GM21360 (cell line): ENCODE data around the gene GARIN5A.
"Not testable (repeated sequence)": the region's sequence is repeated elsewhere in the genome, so short reads cannot be mapped to it uniquely, and the experiment has no call there.

Experiments used
- ATAC-seq: cut with Tn5 transposase; IDR thresholded peaks from one replicate; pipeline ENCODE4 v1.9.1; 2021; ENCODE audit warnings: mild to moderate bottlenecking, moderate library complexity; ENCODE audit not compliant: unreplicated experiment

The GARIN5A gene

GRCh38 chr19:50465986-50466705 is 10.5 kb downstream of the GARIN5A start:
- no peak for ATAC-seq

DNA sequence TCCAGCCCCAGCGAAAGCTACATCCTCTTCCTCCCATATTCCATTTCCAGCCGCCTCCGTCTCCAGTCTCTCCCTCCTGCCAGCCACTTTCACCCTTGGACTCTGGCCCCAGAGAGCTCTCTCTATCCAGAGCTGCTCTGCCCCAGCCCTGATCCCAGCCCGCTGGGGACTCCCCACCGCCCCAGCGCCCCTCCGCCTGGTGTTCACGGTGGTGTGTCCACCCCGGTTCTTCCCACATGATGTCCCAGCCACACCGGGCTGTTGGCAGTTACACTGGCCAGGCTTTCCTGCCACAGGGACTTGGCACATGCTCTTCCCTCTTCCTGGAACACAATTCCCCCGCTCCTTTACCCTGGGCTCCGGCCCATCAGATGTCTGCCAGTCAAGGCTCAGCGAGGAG is 11.6 kb downstream of the GARIN5A start:
- no peak for ATAC-seq

- no peak for ATAC-seq
Observed at GRCh38 chr19:50464348-50464747, 12.3 kb downstream of the GARIN5A start.

GRCh38 chr19:50462970-50463369 is 13.7 kb downstream of the GARIN5A start:
- no peak for ATAC-seq

- no peak for ATAC-seq
Observed at GRCh38 chr19:50461066-50461875, 15.4 kb downstream of the GARIN5A start.

DNA sequence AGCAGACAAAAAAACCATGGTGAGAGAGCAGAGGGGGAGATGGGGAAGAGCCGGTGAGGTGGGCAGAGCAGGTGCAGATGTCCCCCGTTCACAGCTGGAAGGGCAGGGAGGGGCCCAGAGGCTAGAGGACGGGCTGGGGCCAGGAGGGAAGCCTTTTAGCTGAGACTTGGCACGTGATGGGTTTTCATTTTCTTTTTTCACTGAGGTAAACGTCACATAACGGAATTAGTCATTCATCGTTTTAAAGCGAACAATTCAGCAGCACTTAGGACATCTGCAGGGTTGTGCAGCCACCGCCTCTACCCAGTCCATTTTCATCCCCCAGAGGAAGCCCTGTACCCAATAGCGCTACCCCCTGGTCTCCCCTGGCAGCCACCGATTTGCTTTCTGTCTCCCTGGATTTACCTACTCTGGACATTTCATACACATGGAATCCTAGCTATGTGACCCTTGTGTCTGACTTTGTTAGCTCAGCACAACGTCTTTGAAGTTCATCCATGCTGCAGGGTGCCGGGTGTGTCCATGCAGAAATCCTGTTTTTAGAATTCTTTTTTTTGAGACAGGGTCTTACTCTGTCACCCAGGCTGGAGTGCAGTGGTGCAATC is 16.4 kb downstream of the GARIN5A start:
- ATAC-seq = peak; percentile 59

- no peak for ATAC-seq
Observed at GRCh38 chr19:50459638-50460037, 17.0 kb downstream of the GARIN5A start.

DNA sequence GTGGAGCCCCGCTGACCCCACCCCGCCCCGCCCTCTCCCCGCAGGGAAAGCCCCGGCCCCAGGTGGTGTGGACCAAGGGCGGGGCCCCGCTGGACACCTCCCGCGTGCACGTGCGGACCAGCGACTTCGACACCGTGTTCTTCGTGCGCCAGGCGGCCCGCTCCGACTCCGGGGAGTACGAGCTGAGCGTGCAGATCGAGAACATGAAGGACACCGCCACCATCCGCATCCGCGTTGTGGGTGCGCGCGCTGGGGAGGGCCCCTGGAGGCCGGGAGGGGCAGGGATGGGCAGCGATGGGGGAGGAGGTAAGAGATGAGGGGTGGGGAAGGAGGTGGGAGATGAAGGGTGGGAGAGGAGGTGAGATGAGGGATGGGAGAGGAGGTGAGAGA is 17.6 kb downstream of the GARIN5A start:
- ATAC-seq = no peak

DNA sequence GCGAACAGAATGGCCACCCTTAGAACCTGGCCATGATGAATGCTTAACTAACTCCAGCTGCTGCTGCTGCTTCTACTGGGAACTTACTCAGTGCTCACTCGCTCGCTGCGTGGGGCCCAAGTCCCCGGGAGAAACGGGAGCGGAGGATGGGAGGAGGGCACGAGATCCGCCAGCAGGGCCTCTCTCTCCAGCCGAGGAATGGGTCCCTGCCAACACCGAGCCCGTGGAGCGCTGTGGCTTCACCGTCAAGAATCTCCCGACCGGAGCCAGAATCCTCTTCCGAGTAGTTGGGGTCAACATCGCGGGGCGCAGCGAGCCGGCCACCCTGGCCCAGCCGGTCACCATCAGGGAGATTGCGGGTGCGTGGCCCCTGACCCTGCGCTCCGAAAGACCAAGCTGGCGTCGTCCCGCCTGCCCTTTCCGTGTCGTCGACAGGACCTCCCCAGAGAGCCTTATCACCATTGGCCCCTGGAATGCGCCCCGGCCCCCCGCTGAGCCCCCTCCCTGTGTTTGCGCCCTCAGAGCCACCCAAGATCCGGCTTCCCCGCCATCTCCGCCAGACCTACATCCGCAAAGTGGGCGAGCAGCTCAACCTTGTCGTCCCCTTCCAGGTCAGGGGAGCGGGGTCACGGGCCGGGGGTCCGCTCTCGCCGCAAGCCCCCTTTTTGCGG is 18.1 kb downstream of the GARIN5A start:
- ATAC-seq = no peak

GRCh38 chr19:50457300-50457699 is 19.3 kb downstream of the GARIN5A start:
- ATAC-seq = no peak

DNA sequence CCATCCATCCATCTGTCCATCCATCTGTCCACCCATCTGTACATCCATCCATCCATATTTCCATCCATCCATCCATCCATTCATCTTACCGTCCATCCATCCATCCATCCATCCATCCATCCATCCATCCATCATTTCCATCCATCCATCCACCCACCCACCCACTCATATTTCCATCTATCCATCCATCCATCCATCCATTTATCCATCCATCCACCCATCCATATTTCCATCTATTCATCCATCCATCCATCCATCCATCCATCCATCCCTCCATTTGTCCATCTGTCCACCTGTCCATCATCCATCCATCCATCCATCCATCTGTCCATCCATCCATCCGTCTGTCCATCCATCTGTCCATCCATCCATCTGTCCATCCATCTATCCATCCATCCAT is 20.7 kb downstream of the GARIN5A start:
- ATAC-seq = no peak

GRCh38 chr19:50453243-50453642 is 23.4 kb downstream of the GARIN5A start:
- ATAC-seq = no peak

GRCh38 chr19:50451223-50451534 is 25.5 kb downstream of the GARIN5A start:
- ATAC-seq = no peak

DNA sequence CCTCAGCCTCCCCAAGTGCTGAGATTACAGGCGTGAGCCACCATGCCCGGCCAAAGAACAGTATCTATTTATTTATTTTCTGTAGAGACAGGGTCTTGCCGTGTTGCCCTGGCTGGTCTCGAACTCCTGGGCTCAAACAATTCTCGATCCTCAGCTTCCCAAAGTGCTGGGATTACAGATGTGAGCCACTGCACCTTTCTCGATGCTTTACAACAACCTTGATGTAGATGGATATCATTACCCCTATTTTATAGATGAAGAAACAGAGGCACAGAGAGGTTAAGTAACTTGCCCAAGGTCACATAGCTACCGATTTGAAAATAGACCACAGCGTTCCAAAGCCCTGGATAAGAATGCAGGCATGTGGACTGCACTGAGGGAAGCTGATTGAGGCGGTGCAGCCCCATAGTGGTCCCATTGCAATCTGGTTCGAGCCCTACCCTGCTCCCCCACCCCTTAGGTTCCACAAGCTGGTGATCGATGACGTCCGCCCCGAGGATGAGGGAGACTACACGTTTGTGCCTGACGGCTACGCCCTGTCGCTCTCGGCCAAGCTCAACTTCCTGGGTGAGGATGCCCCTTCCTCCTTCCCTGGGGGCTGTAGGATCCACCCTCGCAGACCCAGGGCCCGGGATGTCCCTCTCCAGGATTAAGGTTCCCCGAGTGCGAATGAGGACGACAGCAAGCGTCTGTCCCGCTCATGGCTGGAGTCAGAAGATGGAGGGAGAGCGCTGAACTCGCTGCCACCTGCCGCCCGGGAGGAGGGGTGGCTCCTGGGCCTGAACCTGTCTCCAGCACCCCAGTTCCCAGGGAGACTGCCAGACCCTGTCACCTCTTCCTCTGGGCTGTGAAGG is 26.1 kb downstream of the GARIN5A start:
- no peak for ATAC-seq

DNA sequence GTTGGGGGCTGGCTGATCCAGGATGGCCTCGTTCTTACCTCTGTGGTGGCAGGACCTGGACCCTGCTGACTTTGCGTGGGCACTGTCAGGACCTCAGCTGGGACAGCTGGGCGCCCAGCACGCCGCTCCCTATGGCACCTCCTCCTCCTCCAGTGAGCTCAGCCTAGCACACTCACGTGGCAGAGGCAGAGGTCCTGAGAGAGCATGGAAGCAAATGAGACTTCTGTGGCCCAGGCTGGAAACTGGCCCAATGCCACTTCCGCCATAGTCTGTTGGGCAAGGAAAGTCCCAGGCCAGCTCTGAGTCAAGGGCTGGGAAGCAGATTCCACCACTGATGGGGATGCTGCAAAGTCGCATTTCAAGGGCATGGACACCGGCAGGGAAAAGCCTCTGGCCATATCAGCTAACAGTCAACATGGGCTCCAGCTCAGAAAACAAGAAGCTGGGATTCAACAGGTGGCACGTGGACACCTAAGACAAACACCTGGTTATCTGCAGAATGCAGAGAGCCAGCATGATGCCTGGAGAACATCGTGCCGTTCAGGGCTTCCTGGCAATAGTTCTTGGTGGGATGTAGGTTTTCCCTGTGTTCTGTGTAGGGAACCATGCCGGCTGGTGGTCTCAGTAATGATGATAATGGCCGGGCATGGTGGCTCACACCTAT is 27.3 kb downstream of the GARIN5A start:
- no peak for ATAC-seq

DNA sequence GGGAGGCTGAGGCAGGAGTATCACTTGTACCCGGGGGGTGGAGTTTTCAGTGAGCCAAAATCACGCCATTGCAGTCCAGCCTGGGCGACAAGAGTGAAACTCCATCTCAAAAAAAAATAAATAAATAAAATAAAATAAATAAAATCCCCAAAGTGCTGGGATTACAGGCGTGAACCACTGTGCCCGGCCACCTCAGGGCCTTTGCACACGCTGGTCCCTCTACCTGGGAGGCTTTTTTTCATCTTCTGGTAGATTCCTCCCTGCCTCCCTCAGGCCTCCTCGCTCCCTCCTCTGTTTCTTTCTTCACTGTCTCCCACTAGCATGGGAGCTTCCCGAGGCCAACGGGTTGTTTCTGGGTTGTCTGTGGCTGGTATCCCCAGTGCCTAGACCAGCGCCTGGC is 28.9 kb downstream of the GARIN5A start:
- no peak for ATAC-seq

GRCh38 chr19:50447053-50447452 is 29.6 kb downstream of the GARIN5A start:
- no peak for ATAC-seq

- ATAC-seq = no peak
Observed at GRCh38 chr19:50444059-50444458, 32.6 kb downstream of the GARIN5A start.

- ATAC-seq = not testable (repeated sequence)
Observed at GRCh38 chr19:50439130-50439529, 37.5 kb downstream of the GARIN5A start.

GRCh38 chr19:50437862-50438449 is 38.7 kb downstream of the GARIN5A start:
- ATAC-seq = no peak
